Esophagus squamous epithelium (tissue), 5 donors: ENCODE results near the gene CDH6. TPM values are rescaled to one million over a fixed set of nuclear protein-coding genes. Genes with fewer than 3 reads are reported as not detected.

Experiments used
- DNase-seq: peaks from one replicate; lab custom pipeline; 2025; lab: John Stamatoyannopoulos, UW
- H3K27ac ChIP-seq, 4 donors: fragments of 200-600 bp; sonication (generic); one replicate each; pipeline ENCODE4 v1.5.1; 2016 to 2019; ENCODE audit warnings: mild to moderate bottlenecking in 1 of 4
- H3K27me3 ChIP-seq, 4 donors: fragments of 200-600 bp; sonication (generic); 1 replicate in 3 of 4; 2 replicates in 1 of 4; pipeline versions ENCODE4 v1.5.1 to v1.6.0; 2017 to 2021; ENCODE audit warnings: antibody characterized with exemption in 1 of 4
- H3K36me3 ChIP-seq, 3 donors: fragments of 200-600 bp; sonication (generic); one replicate each; pipeline ENCODE4 v1.5.1; 2016 to 2019
- H3K4me1 ChIP-seq, 3 donors: fragments of 200-600 bp; sonication (generic); one replicate each; pipeline ENCODE4 v1.5.1; 2017 to 2019
- H3K4me3 ChIP-seq, 4 donors: fragments of 200-600 bp; sonication (generic); 1 replicate in 3 of 4; 2 replicates in 1 of 4; pipeline ENCODE4 v1.5.1; 2016 to 2019; ENCODE audit warnings: mild to moderate bottlenecking in 2 of 4, moderate library complexity in 1 of 4
- H3K9me3 ChIP-seq, 3 donors: fragments of 200-600 bp; sonication (generic); one replicate each; pipeline ENCODE4 v1.5.1; 2016 to 2019
- CTCF ChIP-seq, 6 experiments: fragments of 450-650 bp in 4 of 6; fragments of 200-600 bp in 2 of 6; sonication (generic) in 2 of 6; IDR thresholded peaks; one replicate each; pipeline ENCODE4 v1.5.1; 2016 to 2019; ENCODE audit warnings: antibody characterized with exemption in 6 of 6, mild to moderate bottlenecking in 4 of 6, moderate library complexity in 4 of 6
- POLR2A ChIP-seq, 4 donors: fragments of 450-650 bp; IDR thresholded peaks; one replicate each; pipeline ENCODE4 v1.6.1; 2017; ENCODE audit warnings: antibody characterized with exemption in 4 of 4, mild to moderate bottlenecking in 4 of 4, moderate library complexity in 3 of 4
- WGBS, 2 donors: methylation state at CpG; one replicate each; pipeline ENCODE4 v1.1.5; 2018; 5-methylcytosine and 5-hydroxymethylcytosine counted together
- intact Hi-C: fragments of 100-400 bp; cut with DNase I; formaldehyde crosslinking; loops from one replicate; pipeline ENCODE4 v1.15.0; 2022
- total RNA-seq, 4 donors: library from RNA; depleted of rRNA; stranded (reverse); fragments of >200 nt; gene quantifications; one replicate each; pipeline ENCODE4 v1.1.0, GENCODE V29; 2016
- donor health status: DM: yes; HTN: yes; CAD: no.

The CDH6 gene
- total RNA-seq, 4 donors from 2014 or later: 1.5 to 5.0 (median 4.2) TPM

GRCh38 chr5:31291323-31291854, 97.9 kb downstream of the CDH6 start:
- 75 to 77% methylated on average over 6 to 7 of the region's 7 CpGs for WGBS, 2 donors
- Histone ChIP-seq H3K4me1 (no peaks in the 10 kb centered on the region), H3K27ac (no peak overlapping the region), H3K9me3 (no peaks in the 10 kb centered on the region), H3K27me3 (peaks cover 0 to 4% (median 0%) of the 10 kb centered on the region in 4 donors), H3K4me3 (no peak overlapping the region), H3K36me3 (no peaks in the 10 kb centered on the region)
- intact Hi-C loops: no loop called here
- no peak for TF ChIP-seq POLR2A (IDR thresholded peaks at IDR 0.05)
- no peak for TF ChIP-seq CTCF (IDR thresholded peaks at IDR 0.05)
- no peak for DNase-seq

GRCh38 chr5:31300501-31300900, 107.0 kb downstream of the CDH6 start:
- H3K4me3 ChIP-seq: no peak overlapping the region
- H3K27ac ChIP-seq: no peak overlapping the region
- 80 to 89% methylated on average over 1 of the region's 1 CpG for WGBS, 2 donors
- H3K36me3 ChIP-seq: no peaks in the 10 kb centered on the region
- intact Hi-C loops: no loop called here
- TF ChIP-seq POLR2A (IDR thresholded peaks at IDR 0.05) (no peak), CTCF (IDR thresholded peaks at IDR 0.05) (no peak)
- no peaks in the 10 kb centered on the region for H3K4me1 ChIP-seq
- peaks cover 0 to 4% (median 0%) of the 10 kb centered on the region in 4 donors for H3K27me3 ChIP-seq
- no peak for DNase-seq
- no peaks in the 10 kb centered on the region for H3K9me3 ChIP-seq

GRCh38 chr5:31301833-31302232, 108.3 kb downstream of the CDH6 start:
- Histone ChIP-seq H3K9me3 (no peaks in the 10 kb centered on the region), H3K4me3 (no peak overlapping the region), H3K36me3 (no peaks in the 10 kb centered on the region), H3K27me3 (no peaks in the 10 kb centered on the region), H3K4me1 (no peaks in the 10 kb centered on the region), H3K27ac (no peak overlapping the region)
- intact Hi-C loops: no loop called here
- TF ChIP-seq CTCF (IDR thresholded peaks at IDR 0.05): no peak
- no peak for TF ChIP-seq POLR2A (IDR thresholded peaks at IDR 0.05)
- WGBS, 2 donors: 69 to 73% methylated on average over 5 of the region's 5 CpGs
- DNase-seq: no peak

- Histone ChIP-seq H3K27me3 (no peaks in the 10 kb centered on the region), H3K27ac (no peak overlapping the region), H3K4me3 (no peak overlapping the region)
Measured at GRCh38 chr5:31303688-31304087, 110.2 kb downstream of the CDH6 start.

GRCh38 chr5:31317665-31318064, 124.2 kb downstream of the CDH6 start:
- intact Hi-C loops: no loop called here
- WGBS, 2 donors: 77 to 85% methylated on average over 11 of the region's 13 CpGs
- no peak overlapping the region for H3K27ac ChIP-seq
- no peaks in the 10 kb centered on the region for H3K9me3 ChIP-seq
- no peaks in the 10 kb centered on the region for H3K27me3 ChIP-seq
- no peaks in the 10 kb centered on the region for H3K4me1 ChIP-seq
- no peaks in the 10 kb centered on the region for H3K36me3 ChIP-seq
- no peak for DNase-seq
- TF ChIP-seq POLR2A (IDR thresholded peaks at IDR 0.05) (no peak), CTCF (IDR thresholded peaks at IDR 0.05) (no peak)
- no peak overlapping the region for H3K4me3 ChIP-seq

More at GRCh38 chr5:31303688-31304087, 110.2 kb downstream of the CDH6 start:
- Histone ChIP-seq H3K36me3 (no peaks in the 10 kb centered on the region), H3K4me1 (no peaks in the 10 kb centered on the region), H3K9me3 (no peaks in the 10 kb centered on the region)
- intact Hi-C loops: no loop called here
- TF ChIP-seq POLR2A (IDR thresholded peaks at IDR 0.05) (no peak), CTCF (IDR thresholded peaks at IDR 0.05) (no peak)
- DNase-seq: no peak
- WGBS, 2 donors: 77 to 81% methylated on average over 5 of the region's 5 CpGs
